Thymus (tissue), 11 donors: ENCODE data around the gene PIEZO2. TPM values are rescaled to one million over a fixed set of nuclear protein-coding genes. Genes with fewer than 3 reads are reported as not detected.

Experiments used
- DNase-seq, 9 donors: peaks; one replicate each; pipeline ENCODE4 v3.0.0-alpha.2; 2013; ENCODE audit warnings: low spot score in 9 of 9, low read depth in 6 of 9, missing footprints in 1 of 9
- H3K27ac ChIP-seq, 2 donors: one replicate each; pipeline ENCODE4 v1.5.1; 2013; ENCODE audit warnings: control low read depth in 1 of 2, low read depth in 1 of 2, low read length in 1 of 2, mild to moderate bottlenecking in 1 of 2, moderate library complexity in 1 of 2
- H3K27me3 ChIP-seq, 2 donors: one replicate each; pipeline ENCODE4 v1.5.1; 2013; ENCODE audit warnings: low read length in 1 of 2; ENCODE audit not compliant: control insufficient read depth in 2 of 2, insufficient read depth in 1 of 2
- H3K36me3 ChIP-seq, 2 donors: one replicate each; pipeline ENCODE4 v1.5.1; 2013; ENCODE audit warnings: low read length in 1 of 2, mild to moderate bottlenecking in 1 of 2, moderate library complexity in 1 of 2; ENCODE audit not compliant: control insufficient read depth in 2 of 2, insufficient read depth in 2 of 2
- H3K4me1 ChIP-seq, 2 donors: one replicate each; pipeline ENCODE4 v1.5.1; 2013; ENCODE audit warnings: low read length in 2 of 2; ENCODE audit not compliant: control insufficient read depth in 2 of 2, insufficient read depth in 2 of 2
- H3K4me3 ChIP-seq, 2 donors: one replicate each; pipeline ENCODE4 v1.5.1; 2013; ENCODE audit warnings: low read length in 2 of 2, control low read depth in 1 of 2, mild to moderate bottlenecking in 1 of 2
- H3K9me3 ChIP-seq, 2 donors: one replicate each; pipeline ENCODE4 v1.5.1; 2013; ENCODE audit warnings: low read length in 1 of 2, mild to moderate bottlenecking in 1 of 2; ENCODE audit not compliant: control insufficient read depth in 2 of 2, insufficient read depth in 1 of 2
- WGBS: extraction: QIAGEN DNeasy Blood & Tissue Kit; methylation state at CpG from one replicate; pipeline ENCODE4 v1.1.7; 2013; 5-methylcytosine and 5-hydroxymethylcytosine counted together
- polyA plus RNA-seq: library from polyadenylated mRNA; stranded (reverse); fragments of 200-250 nt; gene quantifications from one replicate; pipeline ENCODE4 v1.2.3, GENCODE V29; 2013
- total RNA-seq: library from RNA; stranded (reverse); fragments of 120-200 nt; gene quantifications from one replicate; pipeline ENCODE4 v1.2.4, GENCODE V29; 2013
- donor health status: healthy.

Gene PIEZO2
- total and polyA plus RNA-seq, 2 donors, result 1.5 to 3.2 TPM

- no peak overlapping the region for H3K4me3 ChIP-seq
- H3K4me1 ChIP-seq, result no peaks in the 10 kb centered on the region
- no peaks in the 10 kb centered on the region for H3K27me3 ChIP-seq
- no peaks in the 10 kb centered on the region for H3K36me3 ChIP-seq
- DNase-seq, result no peak
- H3K27ac ChIP-seq, result no peak overlapping the region
- 91% methylated on average over 10 of the region's 10 CpGs for WGBS
- H3K9me3 ChIP-seq, result no peaks in the 10 kb centered on the region
These were observed 175.7 kb downstream of the PIEZO2 start for GRCh38 chr18:10973567-10974203.

GRCh38 chr18:10971717-10972116 is 177.7 kb downstream of the PIEZO2 start:
- no peaks in the 10 kb centered on the region for H3K9me3 ChIP-seq
- no peaks in the 10 kb centered on the region for H3K4me1 ChIP-seq
- DNase-seq, result no peak
- no peak overlapping the region for H3K4me3 ChIP-seq
- no peak overlapping the region for H3K27ac ChIP-seq
- no peaks in the 10 kb centered on the region for H3K36me3 ChIP-seq
- 96% methylated on average over 4 of the region's 4 CpGs for WGBS
- H3K27me3 ChIP-seq, result no peaks in the 10 kb centered on the region

DNA sequence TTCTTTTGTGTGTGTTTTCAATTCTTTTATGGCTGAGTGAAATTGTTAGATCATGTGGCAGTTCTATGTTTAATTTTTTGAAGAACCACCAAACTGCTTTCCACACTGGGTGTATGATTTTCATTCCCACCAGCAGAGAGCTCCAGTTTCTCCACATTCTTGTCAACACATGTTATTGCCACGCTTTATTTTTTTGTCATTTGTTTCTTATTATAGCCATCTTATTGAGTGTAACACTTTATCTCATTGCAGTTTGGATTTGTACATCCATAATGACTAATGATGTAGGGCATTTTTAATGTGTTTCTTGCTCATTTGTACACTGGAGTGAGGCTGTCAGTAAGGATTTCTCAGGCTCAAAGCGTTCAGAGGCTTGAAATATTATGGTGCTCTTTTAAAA is 184.2 kb downstream of the PIEZO2 start:
- 96% methylated on average over 2 of the region's 2 CpGs for WGBS
- Histone ChIP-seq H3K4me1 (no peaks in the 10 kb centered on the region), H3K4me3 (no peak overlapping the region), H3K27me3 (no peaks in the 10 kb centered on the region), H3K36me3 (no peaks in the 10 kb centered on the region), H3K27ac (no peak overlapping the region), H3K9me3 (no peaks in the 10 kb centered on the region)
- DNase-seq, result no peak

DNA sequence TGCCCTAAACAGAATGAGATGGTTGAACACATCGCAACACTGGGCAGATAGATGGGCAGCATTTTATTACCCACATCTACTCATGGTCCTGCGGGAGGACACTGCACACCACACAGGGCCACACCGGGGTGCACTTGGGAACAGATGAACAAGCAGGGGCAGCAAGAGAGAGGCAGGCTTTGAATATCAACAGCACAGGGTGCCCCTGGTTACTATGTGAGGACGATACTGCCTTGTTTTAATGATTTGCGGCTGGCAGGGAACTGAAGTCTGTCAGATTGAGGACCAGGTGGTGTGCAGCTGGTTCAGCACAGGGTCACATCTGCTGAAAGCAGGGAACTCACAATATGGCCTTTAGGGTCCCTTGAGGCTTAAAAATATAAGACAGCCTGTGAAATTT is 195.7 kb downstream of the PIEZO2 start:
- H3K9me3 ChIP-seq, result no peaks in the 10 kb centered on the region
- no peaks in the 10 kb centered on the region for H3K27me3 ChIP-seq
- peak in 3 of 9 donors; percentile 4 to 34 (median 8) for DNase-seq
- H3K27ac ChIP-seq, result no peak overlapping the region
- 94% methylated on average over 5 of the region's 5 CpGs for WGBS
- H3K36me3 ChIP-seq, result no peaks in the 10 kb centered on the region
- no peaks in the 10 kb centered on the region for H3K4me1 ChIP-seq
- no peak overlapping the region for H3K4me3 ChIP-seq

DNA sequence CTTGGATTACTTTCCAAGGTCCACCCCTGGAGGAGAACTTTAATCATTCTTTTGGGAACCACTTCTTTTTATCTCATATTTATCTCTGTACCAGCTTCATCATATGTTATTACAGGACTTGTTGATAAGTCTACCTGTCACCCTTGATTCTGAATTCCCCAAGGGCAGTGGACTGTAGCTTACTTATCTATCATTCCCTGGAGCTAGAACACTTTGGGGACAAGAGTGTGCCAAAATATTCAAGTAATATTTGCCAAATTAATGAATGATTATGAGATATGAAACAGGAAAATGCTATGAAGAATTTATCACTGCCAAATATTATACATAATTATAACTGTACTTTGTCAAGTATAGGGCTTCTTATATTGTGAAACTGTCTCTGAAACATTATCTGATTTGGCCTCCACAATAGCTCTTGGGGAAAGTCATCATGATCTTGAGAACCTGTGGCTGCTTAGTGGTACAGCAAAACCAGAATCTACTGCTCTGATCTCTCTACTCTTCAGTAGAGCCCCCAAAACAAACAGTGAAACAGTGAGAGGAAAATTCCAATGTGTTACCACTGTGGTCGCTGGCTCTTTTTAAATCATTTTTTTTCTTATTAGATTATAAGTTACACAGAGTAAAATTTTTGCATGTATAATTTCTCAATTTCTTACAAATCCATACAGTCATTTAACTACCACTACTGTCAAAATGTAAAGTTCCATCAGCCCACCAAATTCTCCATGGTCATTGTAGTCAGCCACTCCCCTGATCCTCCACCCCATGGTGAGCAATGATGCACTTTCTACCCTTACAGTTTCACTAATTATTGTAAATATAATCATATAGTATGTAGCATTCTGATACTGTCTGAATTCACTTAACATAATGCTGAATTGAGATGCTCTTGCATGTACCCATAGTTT is 197.5 kb downstream of the PIEZO2 start:
- no peaks in the 10 kb centered on the region for H3K9me3 ChIP-seq
- H3K4me1 ChIP-seq, result no peaks in the 10 kb centered on the region
- H3K4me3 ChIP-seq, result no peak overlapping the region
- no peak for DNase-seq
- H3K36me3 ChIP-seq, result no peaks in the 10 kb centered on the region
- WGBS, result 93% methylated on average over 1 of the region's 1 CpG
- H3K27ac ChIP-seq, result no peak overlapping the region
- H3K27me3 ChIP-seq, result no peaks in the 10 kb centered on the region

GRCh38 chr18:10950876-10951630 is 198.3 kb downstream of the PIEZO2 start:
- Histone ChIP-seq H3K9me3 (peaks cover 0 to 4% of the 10 kb centered on the region in 2 donors), H3K4me3 (no peak overlapping the region), H3K27me3 (no peaks in the 10 kb centered on the region), H3K4me1 (no peaks in the 10 kb centered on the region), H3K36me3 (no peaks in the 10 kb centered on the region), H3K27ac (no peak overlapping the region)
- WGBS, result 94% methylated on average over 8 of the region's 8 CpGs
- no peak for DNase-seq

GRCh38 chr18:10950080-10950875 is 199.1 kb downstream of the PIEZO2 start:
- DNase-seq, result no peak
- H3K4me1 ChIP-seq, result no peaks in the 10 kb centered on the region
- no peaks in the 10 kb centered on the region for H3K36me3 ChIP-seq
- H3K4me3 ChIP-seq, result no peak overlapping the region
- H3K9me3 ChIP-seq, result peaks cover 0 to 4% of the 10 kb centered on the region in 2 donors
- no peak overlapping the region for H3K27ac ChIP-seq
- H3K27me3 ChIP-seq, result no peaks in the 10 kb centered on the region
- WGBS, result 96% methylated on average over 12 of the region's 12 CpGs

GRCh38 chr18:10949655-10950054 is 199.7 kb downstream of the PIEZO2 start:
- Histone ChIP-seq H3K4me1 (no peaks in the 10 kb centered on the region), H3K9me3 (peaks cover 0 to 10% of the 10 kb centered on the region in 2 donors), H3K27ac (no peak overlapping the region), H3K4me3 (no peak overlapping the region), H3K27me3 (no peaks in the 10 kb centered on the region), H3K36me3 (no peaks in the 10 kb centered on the region)
- 92% methylated on average over 1 of the region's 1 CpG for WGBS
- no peak for DNase-seq
